Skin epidermis (tissue), 12 donors: Measurements from ENCODE around the gene N4BP3.

Experiments
- H3K27ac ChIP-seq, 21 experiments: fragments of 200-600 bp; sonication (generic) in 11 of 21; one replicate each; pipeline ENCODE4 v1.5.0; 2020; ENCODE audit warnings: mild to moderate bottlenecking in 3 of 21, inconsistent platforms in 2 of 21, moderate library complexity in 2 of 21
- H3K4me3 ChIP-seq, 7 experiments: fragments of 200-600 bp; sonication (generic) in 2 of 7; one replicate each; pipeline ENCODE4 v1.5.0; 2020; ENCODE audit warnings: inconsistent platforms in 2 of 7, mild to moderate bottlenecking in 2 of 7, moderate library complexity in 1 of 7

The N4BP3 gene

DNA sequence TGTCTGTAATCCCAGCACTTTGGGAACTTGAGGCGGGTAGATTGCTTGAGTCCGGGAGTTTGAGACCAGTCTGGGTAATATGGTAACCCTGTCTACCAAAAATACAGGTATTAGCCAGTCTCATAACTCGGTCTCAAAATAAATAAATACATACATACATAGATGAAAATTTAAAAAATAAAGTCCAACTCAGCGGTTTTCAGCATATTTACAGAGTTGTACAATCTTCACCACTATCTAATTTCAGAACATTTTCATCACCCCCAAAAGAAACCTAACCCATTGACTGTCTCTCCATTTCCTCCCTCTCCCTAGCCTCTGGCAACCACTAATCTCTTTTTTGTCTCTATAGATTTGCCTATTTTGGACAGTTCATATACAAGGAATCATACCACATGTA is 28.2 kb downstream of the N4BP3 start:
- Histone ChIP-seq H3K27ac (no peak overlapping the region), H3K4me3 (no peak overlapping the region)

GRCh38 chr5:178142642-178143041 is 29.3 kb downstream of the N4BP3 start:
- H3K4me3 ChIP-seq = no peak overlapping the region
- H3K27ac ChIP-seq = no peak overlapping the region

- H3K27ac ChIP-seq = no peak overlapping the region
- no peak overlapping the region for H3K4me3 ChIP-seq
Observed at GRCh38 chr5:178143246-178143645, 29.9 kb downstream of the N4BP3 start.

DNA sequence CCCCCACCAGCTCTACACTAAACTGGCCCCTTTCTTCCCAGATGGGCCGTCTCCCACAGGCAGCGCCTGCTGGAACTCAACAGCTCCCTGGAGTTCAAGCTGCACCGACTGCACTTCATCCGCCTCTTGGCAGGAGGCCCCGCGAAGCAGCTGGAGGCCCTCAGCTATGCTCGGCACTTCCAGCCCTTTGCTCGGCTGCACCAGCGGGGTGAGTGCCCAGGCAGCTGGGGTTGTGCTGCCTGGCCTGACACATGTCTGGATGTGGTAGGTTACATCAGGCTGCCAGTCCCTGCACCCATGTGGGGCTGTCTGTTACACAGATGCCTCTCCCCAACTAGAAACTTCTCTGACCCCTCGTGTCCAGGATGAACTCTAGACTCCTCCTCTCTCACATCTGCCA is 30.6 kb downstream of the N4BP3 start:
- H3K27ac ChIP-seq = no peak overlapping the region
- no peak overlapping the region for H3K4me3 ChIP-seq

- Histone ChIP-seq H3K27ac (peak overlapping the region in 5 of 21 experiments; percentile 20 to 60 (median 49)), H3K4me3 (no peak overlapping the region)
Observed at GRCh38 chr5:178145965-178146820, 32.9 kb downstream of the N4BP3 start.

DNA sequence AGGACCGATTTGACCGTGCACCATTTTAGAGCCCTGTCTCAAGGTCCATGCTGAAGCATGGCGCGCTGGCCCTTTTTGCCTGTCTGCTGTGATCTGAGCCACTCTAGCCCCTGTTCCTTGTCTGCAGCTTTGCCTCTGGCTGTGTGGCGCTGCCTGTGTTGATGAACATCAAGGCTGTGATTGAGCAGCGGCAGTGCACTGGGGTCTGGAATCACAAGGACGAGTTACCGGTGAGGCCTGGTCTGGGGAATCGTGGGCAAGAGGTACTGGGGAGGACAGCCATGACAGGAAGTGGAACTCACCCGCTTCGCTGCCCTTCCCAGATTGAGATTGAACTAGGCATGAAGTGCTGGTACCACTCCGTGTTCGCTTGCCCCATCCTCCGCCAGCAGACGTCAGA is 34.1 kb downstream of the N4BP3 start:
- Histone ChIP-seq H3K4me3 (no peak overlapping the region), H3K27ac (no peak overlapping the region)

DNA sequence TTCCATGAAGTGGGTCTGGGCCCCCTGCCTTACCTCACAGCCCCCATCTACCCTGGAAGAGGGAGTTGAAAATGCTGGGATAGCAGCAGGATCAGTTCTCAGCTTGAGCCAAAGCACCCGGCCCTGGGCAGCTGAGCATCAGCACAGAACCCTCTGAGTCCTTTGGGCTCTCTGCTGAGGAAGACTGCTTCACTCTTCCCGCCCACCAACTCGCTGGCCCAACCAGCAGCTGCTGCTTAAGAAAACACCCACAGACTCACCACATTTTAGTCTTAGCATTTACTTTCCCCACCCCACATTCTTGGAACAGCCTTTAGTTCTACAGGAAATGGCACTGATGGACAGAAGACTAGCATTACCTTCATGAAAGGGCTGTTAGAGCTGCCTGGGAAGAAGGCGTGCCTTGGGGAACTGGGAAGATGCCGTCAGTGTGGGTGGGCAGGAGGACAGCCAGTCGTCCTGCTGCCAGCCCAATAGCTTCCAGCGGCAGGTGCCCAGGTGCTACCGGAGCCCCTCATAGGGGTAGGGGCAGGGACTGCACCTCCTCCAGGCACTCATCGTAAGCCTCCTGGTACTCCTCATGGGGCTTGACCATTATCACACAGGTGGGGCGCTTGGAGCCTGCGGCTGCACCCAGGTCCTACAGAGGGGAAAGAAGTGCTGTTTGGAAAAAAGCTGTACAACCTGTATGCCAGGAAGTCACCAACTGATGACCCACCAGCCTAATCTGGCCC is 36.0 kb downstream of the N4BP3 start:
- no peak overlapping the region for H3K4me3 ChIP-seq
- H3K27ac ChIP-seq = no peak overlapping the region

- H3K4me3 ChIP-seq = no peak overlapping the region
- peak overlapping the region in 2 of 21 experiments; percentile 8 to 78 for H3K27ac ChIP-seq
Observed at GRCh38 chr5:178150977-178151734, 37.8 kb downstream of the N4BP3 start.

- Histone ChIP-seq H3K27ac (peak overlapping the region in 19 of 21 experiments; percentile 45 to 84 (median 73)), H3K4me3 (peak overlapping the region; percentile 67 to 95 (median 75))
Observed at GRCh38 chr5:178152491-178153444, 39.4 kb downstream of the N4BP3 start.

DNA sequence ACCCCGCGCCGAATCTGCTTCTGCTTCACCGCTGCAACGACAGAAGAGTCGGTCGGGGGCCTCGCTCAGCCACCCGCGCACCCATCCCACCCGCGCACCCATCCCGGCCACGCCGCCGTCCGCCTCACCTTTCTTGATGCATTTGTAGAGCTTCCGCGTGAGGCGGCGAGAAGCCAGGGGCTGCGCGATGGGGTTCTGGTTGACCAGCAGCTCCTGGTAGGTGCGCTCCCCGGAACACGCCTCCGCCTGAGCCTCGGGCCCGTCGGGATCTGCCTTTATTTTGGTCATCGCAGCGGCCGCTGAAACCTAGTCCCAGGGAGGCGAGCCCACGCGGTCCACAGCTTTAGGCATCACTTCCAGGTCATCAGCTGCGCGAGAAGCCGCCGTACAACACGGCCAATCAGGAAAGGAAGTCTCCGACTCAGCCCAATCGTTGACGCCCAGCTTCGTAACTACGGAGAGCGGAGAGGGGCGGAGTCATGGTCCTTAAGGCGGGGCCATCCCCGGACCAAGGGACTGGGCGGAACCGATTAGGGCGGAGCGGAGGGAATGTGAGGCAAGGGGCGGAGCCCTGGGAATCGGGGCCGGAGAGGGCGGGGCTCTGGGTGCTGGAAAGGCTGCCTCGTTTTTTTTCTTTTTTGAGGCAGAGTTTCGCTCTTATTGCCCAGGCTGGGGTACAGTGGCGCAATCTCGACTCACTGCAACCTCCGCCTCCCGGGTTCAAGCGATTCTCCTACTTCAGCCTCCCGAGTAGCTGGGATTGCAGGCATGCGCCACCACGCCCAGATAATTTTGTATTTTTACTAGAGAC is 40.4 kb downstream of the N4BP3 start, which contains the start of gene NHP2:
Gene NHP2, minus strand, starts transcription at position 356 of the 811 bp plus-strand sequence. Its CDS starts 68 bp downstream, at position 288.
- Histone ChIP-seq H3K27ac (peak within 1 kb of the TSS in 20 of 21 experiments; percentile 45 to 84 (median 73)), H3K4me3 (peak within 1 kb of the TSS; percentile 67 to 95 (median 75))

- Histone ChIP-seq H3K4me3 (no peak overlapping the region), H3K27ac (no peak overlapping the region)
Observed at GRCh38 chr5:178155065-178155464, 41.7 kb downstream of the N4BP3 start.

GRCh38 chr5:178160176-178160575 is 46.8 kb downstream of the N4BP3 start:
- H3K27ac ChIP-seq = no peak overlapping the region
- no peak overlapping the region for H3K4me3 ChIP-seq

- Histone ChIP-seq H3K4me3 (no peak overlapping the region), H3K27ac (no peak overlapping the region)
Observed at GRCh38 chr5:178162481-178162880, 49.1 kb downstream of the N4BP3 start.

DNA sequence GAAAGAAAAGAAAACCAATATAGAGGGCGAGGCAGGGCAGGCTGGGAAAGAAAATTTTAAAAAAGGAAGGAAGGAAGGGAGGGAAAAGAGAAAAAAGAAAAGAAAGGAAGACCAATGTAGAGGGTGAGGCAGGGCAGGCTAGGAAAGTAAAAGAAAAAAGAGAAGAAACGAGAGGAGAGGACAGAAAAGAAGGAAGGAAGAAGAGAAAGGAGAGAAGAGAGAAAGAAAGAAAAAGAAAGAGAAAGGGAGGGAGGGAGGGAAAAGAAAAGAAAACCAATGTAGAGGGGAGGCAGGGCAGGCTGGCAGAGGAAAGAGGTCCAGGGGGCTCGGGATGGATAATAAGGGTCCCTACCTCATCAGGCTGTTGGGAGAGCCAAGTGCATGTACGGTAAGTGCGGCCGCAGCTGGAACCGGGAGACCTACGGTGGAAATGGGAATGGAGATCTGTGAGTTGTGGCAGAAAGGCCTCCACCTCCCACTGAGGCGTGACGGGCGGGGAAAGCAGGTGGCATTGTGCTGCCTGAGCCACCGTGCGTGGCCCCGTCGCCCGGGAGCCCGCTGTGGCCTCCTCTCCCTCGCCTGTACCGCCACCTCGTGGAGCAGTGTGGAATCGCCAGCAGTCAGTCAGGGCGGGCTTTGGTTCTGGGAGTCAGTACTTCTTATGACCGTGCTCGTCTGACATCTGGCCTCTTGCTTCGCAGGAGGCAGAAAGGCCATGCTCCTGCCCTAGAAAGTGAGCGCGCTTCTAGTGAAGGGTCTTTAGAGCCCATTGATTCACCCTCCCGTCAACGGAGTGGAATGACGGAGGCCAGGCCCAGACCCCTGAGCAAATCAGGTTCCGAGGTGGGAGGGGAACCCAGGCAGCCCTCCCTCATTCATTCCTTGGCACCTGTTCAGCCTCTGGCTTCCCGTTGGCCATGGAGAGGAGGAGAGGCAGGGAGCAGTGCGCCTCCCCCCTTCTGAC is 50.7 kb downstream of the N4BP3 start:
- H3K4me3 ChIP-seq = no peak overlapping the region
- H3K27ac ChIP-seq = no peak overlapping the region

- Histone ChIP-seq H3K27ac (no peak overlapping the region), H3K4me3 (no peak overlapping the region)
Observed at GRCh38 chr5:178165581-178165980, 52.2 kb downstream of the N4BP3 start.

DNA sequence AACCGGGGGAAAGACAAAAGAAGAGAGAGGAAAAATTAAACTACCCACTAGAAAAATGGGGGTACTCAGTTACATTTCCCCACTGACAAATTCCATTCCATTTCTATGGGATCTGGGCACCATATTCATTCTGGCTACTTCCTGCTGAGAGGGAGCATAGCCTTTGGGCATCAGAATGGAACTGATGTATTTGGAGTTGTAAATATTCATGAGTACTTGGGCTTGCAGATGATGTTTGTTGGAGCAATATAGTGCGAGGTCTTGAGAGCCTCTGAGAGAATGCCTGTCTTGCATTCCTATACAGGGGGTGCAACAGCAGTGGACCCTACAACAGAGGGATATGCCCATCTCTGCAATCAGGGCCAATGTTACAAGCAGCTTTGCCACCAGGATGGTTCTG is 57.1 kb downstream of the N4BP3 start:
- no peak overlapping the region for H3K4me3 ChIP-seq
- no peak overlapping the region for H3K27ac ChIP-seq

- no peak overlapping the region for H3K4me3 ChIP-seq
- H3K27ac ChIP-seq = no peak overlapping the region
Observed at GRCh38 chr5:178174456-178174855, 61.1 kb downstream of the N4BP3 start.
